HepG2 (cell line): Measurements from ENCODE around the gene SOBP. TPM values are rescaled to one million over a fixed set of nuclear protein-coding genes. Genes with fewer than 3 reads are reported as not detected.

Experiments
- ATAC-seq: fragments of 200-7000 bp; cut with Tn5 transposase; 3 replicates; pipeline ENCODE4 v1.9.1; 2020; ENCODE audit warnings: mild to moderate bottlenecking, moderate library complexity
- BruUV-seq: library from RNA; stranded (reverse); fragments of 400-500 nt; replicated peaks from 2 replicates; lab custom pipeline; 2021; lab: Mats Ljungman, UMichigan
- CTCF ChIA-PET: fragments of 300-600 bp; formaldehyde crosslinking; extraction: SDS; loops from one replicate; lab custom pipeline; 2021; ENCODE audit warnings: low total read pairs, inconsistent platforms, low intra/inter-chr PET ratio; lab: Yijun Ruan, JAX
- POLR2A ChIA-PET: fragments of 350-600 bp; sonication (Branson Sonifier 250); formaldehyde crosslinking; loops from one replicate; lab custom pipeline; 2020; ENCODE audit warnings: antibody characterized with exemption, inconsistent platforms; lab: Yijun Ruan, JAX
- DNase-seq: peaks from one replicate; pipeline ENCODE4 v3.0.0-alpha.2; 2015; ENCODE audit warnings: low spot score
- FAIRE-seq: peaks from 3 replicates; lab custom pipeline; 2011; peaks lifted over from hg19 to GRCh38; lab: Jason Lieb, UNC
- H2AFZ ChIP-seq: one replicate; pipeline ENCODE4 v1.6.1; 2011; ENCODE audit warnings: low read length, inconsistent platforms
- H3K27ac ChIP-seq: fragments of 300-600 bp; 3 replicates; pipeline ENCODE4 v1.8.0; 2011; ENCODE audit warnings: mixed run types, mild to moderate bottlenecking, mixed read lengths, low read length, inconsistent platforms; ENCODE audit not compliant: insufficient read depth; ENCODE audit errors: extremely low read length
- H3K27me3 ChIP-seq, 2 experiments: fragments of 200-600 bp in 1 of 2; 2 replicates in 1 of 2; 3 replicates in 1 of 2; pipeline versions ENCODE4 v1.6.0 to v1.8.0; 2011; ENCODE audit warnings: low read length in 2 of 2, mild to moderate bottlenecking in 2 of 2, moderate library complexity in 2 of 2, inconsistent platforms in 1 of 2; ENCODE audit not compliant: insufficient read depth in 2 of 2, control insufficient read depth in 1 of 2
- H3K36me3 ChIP-seq, 2 experiments: fragments of 200-600 bp in 1 of 2; replicated peaks in 1 of 2; 2 replicates in 1 of 2; 3 replicates in 1 of 2; pipeline versions ENCODE4 v1.5.1 to v1.8.0; 2011; ENCODE audit warnings: low read length in 2 of 2, inconsistent platforms in 1 of 2; ENCODE audit not compliant: insufficient read depth in 2 of 2, control insufficient read depth in 1 of 2
- H3K4me1 ChIP-seq: 2 replicates; pipeline ENCODE4 v1.5.1; 2012; ENCODE audit warnings: low read length, inconsistent platforms; ENCODE audit not compliant: insufficient read depth
- H3K4me2 ChIP-seq: 2 replicates; pipeline ENCODE4 v1.6.0; 2011; ENCODE audit warnings: low read depth, low read length, inconsistent platforms
- H3K4me3 ChIP-seq, 3 experiments: fragments of 200-600 bp in 1 of 3; sonication (generic), shearing (Covaris generic) in 1 of 3; replicated peaks in 1 of 3; 2 replicates each; pipeline ENCODE4 v1.5.1; 2011 to 2016; ENCODE audit warnings: low read length in 3 of 3, inconsistent platforms in 2 of 3, low read depth in 2 of 3, mild to moderate bottlenecking in 2 of 3, control low read depth in 1 of 3, mixed read lengths in 1 of 3; ENCODE audit not compliant: insufficient read depth in 1 of 3
- H3K79me2 ChIP-seq: one replicate; pipeline ENCODE4 v1.6.1; 2011; ENCODE audit warnings: low read length, inconsistent platforms; ENCODE audit not compliant: insufficient read depth
- H3K9ac ChIP-seq: 2 replicates; pipeline ENCODE4 v1.6.0; 2011; ENCODE audit warnings: mild to moderate bottlenecking, low read depth, low read length, inconsistent platforms; ENCODE audit not compliant: insufficient read depth
- H3K9me3 ChIP-seq: 2 replicates; pipeline ENCODE4 v1.5.1; 2012; ENCODE audit warnings: mild to moderate bottlenecking, low read length
- H4K20me1 ChIP-seq: 2 replicates; pipeline ENCODE4 v1.6.0; 2011; ENCODE audit warnings: inconsistent platforms, mild to moderate bottlenecking, low read length, moderate library complexity; ENCODE audit not compliant: insufficient read depth
- AGO2 ChIP-seq: fragments of 200-400 bp; formaldehyde crosslinking; optimal IDR thresholded peaks from 2 replicates; pipeline ENCODE3; 2017; ENCODE audit warnings: mild to moderate bottlenecking, low read depth, low read length, moderate library complexity
- CENPBD1 ChIP-seq: sonication (generic); formaldehyde crosslinking; IDR thresholded peaks from 2 replicates; pipeline ENCODE4 v1.8.0; 2022; ENCODE audit warnings: missing genetic modification reagents, low read depth, mild to moderate bottlenecking, borderline replicate concordance
- ESRRA ChIP-seq: sonication (generic); formaldehyde crosslinking; IDR thresholded peaks from 2 replicates; pipeline ENCODE4 v1.5.1; 2020; ENCODE audit warnings: mild to moderate bottlenecking, low read depth, missing genetic modification reagents
- ISL2 ChIP-seq: sonication (generic); formaldehyde crosslinking; IDR thresholded peaks from 2 replicates; pipeline ENCODE4 v1.5.0; 2020; ENCODE audit warnings: missing genetic modification reagents
- MBNL3 ChIP-seq: fragments of 250-450 bp; sonication (Bioruptor Pico); conservative IDR thresholded peaks from 2 replicates; pipeline ENCODE4 v1.8.0; 2022; ENCODE audit warnings: mild to moderate bottlenecking, inconsistent platforms
- MYC ChIP-seq: sonication (generic); formaldehyde crosslinking; IDR thresholded peaks from 2 replicates; pipeline ENCODE4 v1.9.0; 2021; ENCODE audit warnings: missing genetic modification reagents, borderline replicate concordance
- NR2C2 ChIP-seq: sonication (generic); formaldehyde crosslinking; IDR thresholded peaks from 2 replicates; pipeline ENCODE4 v1.4.0; 2020; ENCODE audit warnings: missing genetic modification reagents, mild to moderate bottlenecking, moderate library complexity, borderline replicate concordance
- PHF21A ChIP-seq: sonication (generic); formaldehyde crosslinking; IDR thresholded peaks from 2 replicates; pipeline ENCODE4 v1.5.0; 2020; ENCODE audit warnings: mild to moderate bottlenecking, missing genetic modification reagents
- SNAPC4 ChIP-seq: sonication (generic); formaldehyde crosslinking; IDR thresholded peaks from 2 replicates; pipeline ENCODE4 v1.4.0; 2020; ENCODE audit warnings: mild to moderate bottlenecking, missing genetic modification reagents
- THAP11 ChIP-seq: IDR thresholded peaks from 2 replicates; pipeline ENCODE4 v1.6.1; 2016; ENCODE audit warnings: missing biosample characterization, missing genetic modification reagents
- XBP1 ChIP-seq: sonication (generic); formaldehyde crosslinking; IDR thresholded peaks from 2 replicates; pipeline ENCODE4 v1.5.0; 2020; ENCODE audit warnings: missing genetic modification reagents
- ZBTB33 ChIP-seq: sonication (generic); formaldehyde crosslinking; IDR thresholded peaks from 2 replicates; pipeline ENCODE4 v1.4.0; 2020; ENCODE audit warnings: missing genetic modification reagents
- ZNF460 ChIP-seq: sonication (generic); formaldehyde crosslinking; IDR thresholded peaks from 2 replicates; pipeline ENCODE4 v1.5.1; 2020; ENCODE audit warnings: missing genetic modification reagents, mild to moderate bottlenecking, borderline replicate concordance
- ZNF570 ChIP-seq: sonication (generic); formaldehyde crosslinking; IDR thresholded peaks from 2 replicates; pipeline ENCODE4 v1.4.0; 2020; ENCODE audit warnings: mild to moderate bottlenecking, missing genetic modification reagents, borderline replicate concordance
- ZNF589 ChIP-seq: sonication (generic); formaldehyde crosslinking; conservative IDR thresholded peaks from 2 replicates; pipeline ENCODE4 v1.8.0; 2022; ENCODE audit warnings: mild to moderate bottlenecking, moderate library complexity, missing genetic modification reagents
- ZNF792 ChIP-seq: IDR thresholded peaks from 2 replicates; pipeline ENCODE4 v1.6.1; 2016
- WGBS: methylation state at CpG from one replicate; pipeline ENCODE4 v1.1.6; 2017; ENCODE audit warnings: low lambda C conversion rate; 5-methylcytosine and 5-hydroxymethylcytosine counted together
- in situ Hi-C: cut with HindIII; loops from 2 replicates; pipeline ENCODE4 v1.10.0; 2017; ENCODE audit warnings: low pct_unique_long_range_greater_than_20kb; ENCODE audit not compliant: extremely low pct_ligation_motif_present
- intact Hi-C: fragments of 100-400 bp; cut with micrococcal nuclease; formaldehyde crosslinking; loops from one replicate; pipeline ENCODE4 v1.10.0; 2022; ENCODE audit not compliant: unreplicated experiment
- polyA plus RNA-seq, 8 experiments: library from polyadenylated mRNA; depleted of rRNA in 3 of 8; stranded (reverse) in 7 of 8; unstranded in 1 of 8; fragments of >200 nt; fragmentation: Illumina TruSeq in 4 of 8; extraction: Trizol in 4 of 8; gene quantifications; 2 replicates each; pipeline versions ENCODE4 v1.2.1 to v1.2.3, GENCODE V29; 2011 to 2016; ENCODE audit warnings: low read depth in 4 of 8, missing spikeins in 1 of 8, mixed read lengths in 1 of 8; ENCODE audit not compliant: insufficient read depth in 1 of 8
- total RNA-seq, 5 experiments: library from RNA; depleted of rRNA; stranded (reverse); fragments of >200 nt; fragmentation: Illumina TruSeq; extraction: Trizol; gene quantifications; 2 replicates each; pipeline ENCODE4 v1.2.3, GENCODE V29; 2016; ENCODE audit warnings: low read depth in 1 of 5

The SOBP gene
- total and polyA plus RNA-seq, 2 of the 13 experiments (the other 11 are each of a cell fraction or from before 2014, with no cell fraction given) = 1.5 to 6.9 TPM

- Histone ChIP-seq H3K79me2 (no peaks in the 10 kb centered on the region), H4K20me1 (no peaks in the 10 kb centered on the region; the same call in 1 of the 2 replicates), H3K4me2 (no peak overlapping the region), H3K36me3 (peaks cover 6 to 16% of the 10 kb centered on the region in 2 experiments)
- POLR2A ChIA-PET = no interaction called here
- FAIRE-seq = no peak
- TF ChIP-seq ESRRA (CRISPR knock-in tag) (no peak), THAP11 (CRISPR knock-in tag) (no peak), ZNF570 (CRISPR knock-in tag) (no peak), ZNF460 (CRISPR knock-in tag) (no peak), SNAPC4 (no peak), MYC (CRISPR knock-in tag) (no peak), ZNF589 (CRISPR knock-in tag) (no peak), ZNF792 (CRISPR knock-in tag) (no peak), ZBTB33 (CRISPR knock-in tag) (no peak), NR2C2 (CRISPR knock-in tag) (no peak), MBNL3 (CRISPR knock-in tag) (no peak), AGO2 (no peak), PHF21A (CRISPR knock-in tag) (no peak), XBP1 (no peak), CENPBD1 (CRISPR knock-in tag) (no peak), ISL2 (CRISPR knock-in tag) (no peak)
- TF ChIP-seq, all 625 proteins: peak for 0
- 96% methylated on average over 13 of the region's 13 CpGs for WGBS
- CTCF ChIA-PET = no interaction called here
- no peak overlapping the region for H3K4me3 ChIP-seq
- intact Hi-C loops = no loop called here
- H3K9ac ChIP-seq = no peak overlapping the region
- no TSS peak for BruUV-seq
- no peaks in the 10 kb centered on the region for H3K9me3 ChIP-seq
- no peaks in the 10 kb centered on the region for H3K4me1 ChIP-seq
- DNase-seq = no peak
- no peak overlapping the region for H2AFZ ChIP-seq
- no peak overlapping the region for H3K27ac ChIP-seq
- ATAC-seq = no peak
- no peaks in the 10 kb centered on the region for H3K27me3 ChIP-seq
- in situ Hi-C loops = no loop called here
Observed at GRCh38 chr6:107563694-107564588, 74.0 kb downstream of the SOBP start.
